Activated T-cell treated with anti-CD3 and anti-CD28 coated beads, Interleukin-2, amount 50 U/mL, for 4 hours (primary cell): ENCODE data around the gene C10orf67. TPM values are rescaled to one million over a fixed set of nuclear protein-coding genes. Genes with fewer than 3 reads are reported as not detected.

Experiments used
- ATAC-seq, 2 donors: fragments of 200-7000 bp; cut with Tn5 transposase; one replicate each; pipeline ENCODE4 v1.10.0; 2021
- DNase-seq: peaks from one replicate; pipeline ENCODE4 v3.0.0-alpha.2; 2020
- H3K27me3 Mint-ChIP-seq: one replicate; pipeline ENCODE4 v1.8.0; 2021; ENCODE audit warnings: low read depth, mixed read lengths
- H3K36me3 Mint-ChIP-seq: one replicate; pipeline ENCODE4 v1.8.0; 2022; ENCODE audit warnings: mixed read lengths; ENCODE audit not compliant: insufficient read depth
- H3K4me1 Mint-ChIP-seq: one replicate; pipeline ENCODE4 v1.8.0; 2021; ENCODE audit warnings: low read depth, mixed read lengths
- H3K4me3 Mint-ChIP-seq: one replicate; pipeline ENCODE4 v1.8.0; 2021; ENCODE audit warnings: mild to moderate bottlenecking, moderate library complexity, mixed read lengths
- H3K9me3 Mint-ChIP-seq: one replicate; pipeline ENCODE4 v1.8.0; 2021; ENCODE audit warnings: mixed read lengths
- total RNA-seq, 3 donors: library from RNA; stranded (reverse); gene quantifications; one replicate each; pipeline ENCODE4 v1.2.1, GENCODE V29; 2021

Gene C10orf67
- total RNA-seq, 3 donors from 2014 or later, result 0.42 to 1.1 (median 0.73) TPM

DNA sequence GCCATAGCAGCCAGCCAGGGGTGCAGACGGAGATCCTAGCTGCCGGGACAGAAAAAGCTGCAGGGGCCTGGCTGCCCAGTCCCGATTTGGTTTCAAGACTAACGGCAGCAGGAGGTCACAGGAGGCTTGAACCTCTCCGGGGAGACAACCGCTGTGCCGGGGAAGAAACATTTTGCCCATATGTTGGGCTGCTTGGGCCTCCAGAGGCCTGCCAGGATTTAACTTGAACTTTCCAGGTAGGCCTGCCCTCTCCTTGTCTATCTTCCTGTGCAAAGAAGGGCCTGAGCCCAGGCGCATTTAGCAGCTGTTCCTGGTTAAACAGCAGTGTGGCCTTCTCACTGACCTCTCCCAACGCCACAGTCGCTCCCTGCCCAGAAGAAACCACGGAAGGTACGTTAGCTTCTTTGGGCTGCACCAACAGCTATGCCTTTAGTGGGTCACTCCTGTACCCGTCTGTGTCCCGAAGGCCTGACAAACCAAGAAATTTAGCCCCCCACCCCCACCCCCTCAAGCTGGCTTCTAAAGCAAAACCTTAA is 169.6 kb downstream of the C10orf67 start:
- H3K9me3 Mint-ChIP-seq, result no peaks in the 10 kb centered on the region
- H3K4me1 Mint-ChIP-seq, result peaks cover 7% of the 10 kb centered on the region
- DNase-seq, result no peak
- ATAC-seq, result no peak
- no peak overlapping the region for H3K4me3 Mint-ChIP-seq
- peaks cover 71% of the 10 kb centered on the region for H3K27me3 Mint-ChIP-seq
- no peaks in the 10 kb centered on the region for H3K36me3 Mint-ChIP-seq

DNA sequence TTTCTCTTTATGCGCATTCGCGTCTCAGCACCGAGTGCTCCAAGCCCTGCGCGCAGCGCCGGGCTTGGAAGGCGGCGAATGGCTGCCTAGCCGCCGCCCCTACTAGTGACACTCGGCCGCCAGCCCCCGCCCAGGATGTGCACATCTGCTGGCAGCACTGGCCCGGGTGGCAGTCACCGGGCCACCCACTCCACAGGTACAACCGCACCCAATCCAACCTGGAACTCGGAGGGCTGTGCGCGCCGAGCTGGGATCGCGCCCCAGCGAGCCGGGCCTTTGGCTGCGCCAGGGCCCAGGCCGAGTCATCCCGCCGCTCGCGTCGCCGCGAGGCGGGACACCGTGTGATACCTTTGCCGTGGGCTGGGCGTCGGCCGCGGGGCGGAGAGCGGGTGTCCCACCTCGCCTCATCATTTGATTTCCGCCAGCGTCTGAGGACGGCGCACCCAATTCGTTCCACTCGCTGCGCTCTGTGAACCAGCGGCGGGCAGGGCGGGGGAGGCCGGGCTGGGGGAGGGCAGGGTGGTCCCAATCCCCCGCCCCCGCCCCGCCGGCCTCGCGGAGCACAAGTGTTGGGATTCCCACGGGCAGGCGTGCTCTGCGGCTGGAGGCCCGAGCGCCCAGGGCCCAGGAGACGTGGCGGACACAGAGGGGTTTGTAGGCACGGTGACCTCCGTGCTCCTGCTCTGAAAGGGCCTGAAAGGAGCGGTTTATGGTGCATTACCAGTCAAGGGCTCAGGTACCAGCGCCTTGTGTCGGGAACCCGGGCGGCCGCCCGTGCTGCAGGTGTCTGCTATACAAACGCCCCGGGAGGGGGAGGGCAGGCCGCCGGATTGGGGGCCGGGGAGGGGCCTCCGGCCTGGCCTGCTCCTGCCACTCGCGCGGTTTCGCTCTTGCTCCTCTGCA is 170.3 kb downstream of the C10orf67 start:
- H3K9me3 Mint-ChIP-seq, result no peaks in the 10 kb centered on the region
- DNase-seq, result no peak
- no peaks in the 10 kb centered on the region for H3K36me3 Mint-ChIP-seq
- H3K27me3 Mint-ChIP-seq, result peaks cover 72% of the 10 kb centered on the region
- ATAC-seq, result peak in 1 of 2 donors; percentile 27
- H3K4me1 Mint-ChIP-seq, result peaks cover 7% of the 10 kb centered on the region
- no peak overlapping the region for H3K4me3 Mint-ChIP-seq

DNA sequence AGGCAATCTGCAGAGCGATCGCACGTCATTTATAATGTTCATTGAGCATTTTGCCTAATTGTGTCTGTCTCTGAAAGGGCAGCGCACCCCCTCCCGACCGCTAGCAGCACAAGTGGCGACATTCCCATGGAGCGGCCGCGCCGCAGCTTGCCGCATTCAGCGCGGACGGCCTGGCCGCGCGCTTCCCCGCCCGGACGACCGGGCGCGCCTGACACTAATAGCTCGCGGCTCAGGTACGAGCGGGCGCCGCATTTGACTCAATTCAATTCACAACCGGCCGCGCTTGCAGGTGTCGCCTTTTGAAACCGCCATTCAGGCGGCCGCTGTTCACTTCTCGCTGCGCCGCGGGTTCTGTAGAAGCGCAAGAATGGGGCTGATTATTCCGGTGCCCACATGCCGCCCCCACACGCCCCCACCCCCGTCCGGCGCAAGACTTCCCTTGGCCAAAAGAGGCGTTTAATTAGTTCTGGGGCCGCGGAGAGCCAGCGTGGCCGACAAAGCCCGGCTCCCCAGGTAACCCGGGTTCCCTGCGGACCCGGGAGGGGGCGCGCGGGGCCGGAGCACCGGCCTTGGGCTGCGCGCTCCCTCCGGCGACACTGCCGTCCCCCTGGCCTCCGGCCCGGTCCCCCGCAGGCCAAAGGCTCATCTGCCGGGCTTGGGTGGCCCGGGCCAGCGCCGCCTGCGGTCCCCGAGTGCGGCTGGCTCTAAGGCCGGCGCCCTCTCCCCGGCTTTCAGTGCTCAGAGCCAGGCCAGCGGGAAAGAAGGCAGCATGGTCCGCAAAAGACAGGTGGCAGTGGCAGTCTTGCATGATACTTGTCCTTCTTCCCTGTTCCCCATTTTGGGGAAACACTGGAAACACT is 171.2 kb downstream of the C10orf67 start:
- H3K4me1 Mint-ChIP-seq, result peaks cover 7% of the 10 kb centered on the region
- no peak overlapping the region for H3K4me3 Mint-ChIP-seq
- no peaks in the 10 kb centered on the region for H3K9me3 Mint-ChIP-seq
- ATAC-seq, result no peak
- H3K27me3 Mint-ChIP-seq, result peaks cover 67% of the 10 kb centered on the region
- no peak for DNase-seq
- H3K36me3 Mint-ChIP-seq, result no peaks in the 10 kb centered on the region

DNA sequence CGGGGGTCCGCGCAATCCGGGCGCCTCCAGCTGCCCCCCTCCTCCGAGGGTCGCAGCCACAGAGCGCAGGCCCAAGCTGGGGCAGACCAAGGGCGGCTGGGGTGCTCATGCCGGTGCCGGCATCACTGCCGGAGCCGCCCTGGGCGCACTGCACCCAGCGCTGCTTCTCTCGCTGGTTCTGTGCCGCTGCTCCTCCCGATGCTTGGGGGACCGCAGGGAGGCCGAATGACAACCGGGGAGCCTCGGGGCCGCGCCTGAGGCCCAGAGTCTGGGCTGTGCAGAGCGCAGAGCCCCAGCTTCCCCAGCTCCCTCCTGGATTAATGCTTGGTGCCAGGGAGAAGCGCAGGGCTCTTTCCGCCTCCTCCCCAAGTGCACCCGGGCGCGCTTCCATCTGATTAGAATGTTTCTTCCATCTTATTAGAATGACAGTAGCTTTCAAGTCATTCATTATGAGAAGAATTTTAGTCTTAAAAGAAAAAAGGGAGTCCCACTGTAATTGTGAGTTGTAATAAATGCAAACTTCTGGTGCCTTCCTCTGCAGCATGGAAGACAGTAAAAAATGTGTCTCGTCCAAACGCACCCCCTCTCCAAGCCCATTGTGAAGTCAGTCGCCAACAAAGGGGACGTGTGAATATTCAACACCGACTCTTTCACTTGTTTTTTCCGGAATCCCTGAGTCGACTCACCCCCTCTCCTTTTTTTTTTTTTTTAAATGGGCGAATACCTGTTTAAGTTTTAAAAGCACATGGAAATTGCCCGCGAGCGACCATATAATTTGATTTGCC is 172.0 kb downstream of the C10orf67 start:
- Mint-ChIP-seq H3K36me3 (no peaks in the 10 kb centered on the region), H3K4me3 (no peak overlapping the region), H3K9me3 (no peaks in the 10 kb centered on the region), H3K27me3 (peaks cover 64% of the 10 kb centered on the region), H3K4me1 (peaks cover 7% of the 10 kb centered on the region)
- DNase-seq, result no peak
- ATAC-seq, result no peak

DNA sequence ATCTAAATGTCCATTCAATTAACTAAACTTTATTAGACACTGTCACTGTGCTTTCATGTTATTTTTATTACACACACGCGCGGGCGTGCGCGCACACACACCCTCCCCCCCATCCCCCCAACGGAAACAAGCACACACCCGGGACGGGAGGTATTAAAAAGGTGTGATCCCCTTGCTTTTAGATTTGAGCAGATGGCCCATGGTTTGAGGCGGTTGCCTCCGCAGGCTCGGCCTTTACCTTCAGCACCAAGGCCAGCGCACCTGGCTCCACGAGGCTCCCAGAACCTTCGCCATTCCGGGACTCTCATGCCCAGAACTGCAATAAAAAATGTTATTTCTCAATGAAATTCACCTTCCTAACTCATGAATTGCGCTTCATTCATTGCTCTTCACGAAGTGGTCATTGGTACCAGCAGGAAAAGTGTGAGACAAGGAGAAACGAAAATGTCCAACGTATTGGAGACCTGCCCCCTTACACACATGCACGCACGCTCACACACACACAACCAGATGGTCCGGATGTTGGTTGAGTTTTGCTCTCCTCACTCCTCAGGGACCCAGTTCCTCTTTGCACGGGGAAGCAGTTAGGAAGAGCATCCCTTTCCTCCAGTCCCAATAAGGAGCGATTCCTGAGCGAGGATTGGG is 173.2 kb downstream of the C10orf67 start:
- Mint-ChIP-seq H3K27me3 (peaks cover 56% of the 10 kb centered on the region), H3K4me1 (peaks cover 7% of the 10 kb centered on the region), H3K36me3 (no peaks in the 10 kb centered on the region), H3K4me3 (no peak overlapping the region), H3K9me3 (no peaks in the 10 kb centered on the region)
- no peak for ATAC-seq
- DNase-seq, result no peak

DNA sequence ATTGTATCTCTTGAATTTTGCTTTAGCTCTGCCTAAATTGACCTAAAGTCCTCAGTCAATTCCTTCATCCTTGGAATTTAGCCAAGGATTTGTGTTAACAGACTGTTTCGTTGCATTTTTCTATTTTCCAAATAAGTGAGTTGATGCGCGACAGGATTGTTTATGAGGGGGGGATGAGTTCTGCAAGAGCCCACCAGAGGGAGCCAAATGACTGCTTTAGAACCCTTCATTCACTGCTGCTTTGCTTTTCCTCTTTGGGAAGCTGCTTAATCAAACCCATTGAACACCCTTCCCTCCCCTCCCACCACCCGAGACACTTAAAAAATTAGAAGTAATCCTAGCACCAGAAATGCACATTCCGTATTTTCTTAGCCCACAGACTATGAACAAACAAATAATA is 186.2 kb downstream of the C10orf67 start:
- Mint-ChIP-seq H3K4me3 (no peak overlapping the region), H3K4me1 (no peaks in the 10 kb centered on the region), H3K36me3 (no peaks in the 10 kb centered on the region), H3K9me3 (no peaks in the 10 kb centered on the region), H3K27me3 (peaks cover 36% of the 10 kb centered on the region)
- peak; percentile 58 to 62 for ATAC-seq
- DNase-seq, result peak; percentile 15

GRCh38 chr10:23157691-23158369 is 186.8 kb downstream of the C10orf67 start:
- DNase-seq (no peak), ATAC-seq (peak; percentile 46 to 48)
- H3K4me1 Mint-ChIP-seq, result no peaks in the 10 kb centered on the region
- no peak overlapping the region for H3K4me3 Mint-ChIP-seq
- peaks cover 36% of the 10 kb centered on the region for H3K27me3 Mint-ChIP-seq
- H3K9me3 Mint-ChIP-seq, result no peaks in the 10 kb centered on the region
- H3K36me3 Mint-ChIP-seq, result no peaks in the 10 kb centered on the region

GRCh38 chr10:23157239-23157681 is 187.3 kb downstream of the C10orf67 start:
- Mint-ChIP-seq H3K4me3 (no peak overlapping the region), H3K36me3 (no peaks in the 10 kb centered on the region), H3K27me3 (peaks cover 36% of the 10 kb centered on the region), H3K4me1 (no peaks in the 10 kb centered on the region), H3K9me3 (no peaks in the 10 kb centered on the region)
- ATAC-seq, result no peak
- no peak for DNase-seq

- H3K9me3 Mint-ChIP-seq, result no peaks in the 10 kb centered on the region
- no peak overlapping the region for H3K4me3 Mint-ChIP-seq
- H3K36me3 Mint-ChIP-seq, result no peaks in the 10 kb centered on the region
- peaks cover 37% of the 10 kb centered on the region for H3K27me3 Mint-ChIP-seq
- DNase-seq (no peak), ATAC-seq (no peak)
- no peaks in the 10 kb centered on the region for H3K4me1 Mint-ChIP-seq
These were observed 188.0 kb downstream of the C10orf67 start for GRCh38 chr10:23156447-23157150.

GRCh38 chr10:23155169-23155568 is 189.4 kb downstream of the C10orf67 start:
- H3K4me1 Mint-ChIP-seq, result no peaks in the 10 kb centered on the region
- no peaks in the 10 kb centered on the region for H3K36me3 Mint-ChIP-seq
- ATAC-seq (no peak), DNase-seq (no peak)
- H3K27me3 Mint-ChIP-seq, result peaks cover 43% of the 10 kb centered on the region
- H3K4me3 Mint-ChIP-seq, result no peak overlapping the region
- H3K9me3 Mint-ChIP-seq, result no peaks in the 10 kb centered on the region
